Type B pancreatic cell (in vitro differentiated cells): ENCODE results near the gene RAP1A. TPM values are rescaled to one million over a fixed set of nuclear protein-coding genes. Genes with fewer than 3 reads are reported as not detected.

Experiments
- DNase-seq: peaks from one replicate; pipeline ENCODE4 v3.0.0; 2021; ENCODE audit warnings: mixed read lengths; ENCODE audit not compliant: unreplicated experiment; ENCODE audit errors: extremely low spot score
- H3K27ac Mint-ChIP-seq: 2 replicates; pipeline ENCODE4 v1.8.0; 2021; ENCODE audit warnings: mild to moderate bottlenecking, mixed read lengths
- H3K27me3 Mint-ChIP-seq: 2 replicates; pipeline ENCODE4 v1.8.0; 2021; ENCODE audit warnings: mixed read lengths
- H3K36me3 Mint-ChIP-seq: 2 replicates; pipeline ENCODE4 v1.8.0; 2021; ENCODE audit warnings: mixed read lengths
- H3K4me1 Mint-ChIP-seq: one replicate; pipeline ENCODE4 v1.8.0; 2021; ENCODE audit warnings: mixed read lengths; ENCODE audit not compliant: unreplicated experiment
- H3K4me3 Mint-ChIP-seq: 2 replicates; pipeline ENCODE4 v1.8.0; 2021; ENCODE audit warnings: mild to moderate bottlenecking, mixed read lengths
- H3K9me3 Mint-ChIP-seq: 2 replicates; pipeline ENCODE4 v1.8.0; 2021; ENCODE audit warnings: mixed read lengths
- total RNA-seq: library from RNA; stranded (reverse); gene quantifications from 2 replicates; pipeline ENCODE4 v1.2.1, GENCODE V29; 2021; ENCODE audit warnings: low replicate concordance
- TF ChIP-seq, protein P1 (sequence below): fragments of 200-600 bp; sonication (generic); conservative IDR thresholded peaks from 2 replicates; pipeline ENCODE4 v1.5.0; 2021; ENCODE audit warnings: antibody characterized with exemption, mild to moderate bottlenecking

RAP1A gene
- total RNA-seq, 1 donor from 2014 or later: 42.3 TPM

DNA sequence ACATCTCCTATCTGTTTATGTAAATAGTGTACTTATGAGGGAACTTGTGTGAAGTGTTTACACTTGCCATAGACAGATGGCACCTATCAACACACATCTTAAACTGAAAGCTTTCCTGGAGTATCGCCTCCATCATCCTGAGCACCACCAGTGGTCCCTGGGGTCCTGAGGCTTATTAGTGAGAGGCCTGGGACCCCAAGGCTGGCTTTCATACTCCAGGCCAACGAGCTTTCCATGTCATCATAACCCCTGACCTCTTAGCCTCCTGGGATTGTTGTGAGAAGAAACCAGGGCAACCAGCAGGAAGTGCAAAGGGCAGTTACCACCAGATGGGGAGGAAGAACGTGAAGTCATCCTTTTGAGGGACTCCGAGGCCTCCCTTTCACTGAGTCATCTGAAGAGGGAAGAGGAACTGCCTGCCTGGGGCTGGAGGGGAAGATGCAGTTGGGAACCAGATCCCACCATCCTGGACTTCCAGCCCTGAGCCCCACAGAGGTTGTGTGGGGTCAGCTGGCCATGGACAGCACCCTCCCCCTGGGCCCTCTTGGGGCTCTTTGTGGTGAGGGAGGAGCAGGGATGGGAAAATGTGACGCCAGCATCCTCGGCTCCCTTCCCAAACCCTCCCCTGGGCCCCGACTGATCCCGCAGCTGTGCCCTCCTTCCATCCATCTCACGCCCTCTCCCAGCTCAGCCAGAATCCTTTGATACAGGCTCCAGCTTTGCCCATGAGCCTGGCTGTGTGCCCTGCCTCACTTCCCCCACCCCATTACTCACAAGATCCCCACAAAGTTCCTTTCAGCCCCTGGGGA is 113.8 kb downstream of the RAP1A start:
- Mint-ChIP-seq H3K36me3 (no peaks in the 10 kb centered on the region), H3K27ac (peak overlapping the region; percentile 79), H3K27me3 (peaks cover 7% of the 10 kb centered on the region), H3K4me3 (no peak overlapping the region), H3K9me3 (no peaks in the 10 kb centered on the region), H3K4me1 (peaks cover 30% of the 10 kb centered on the region)
- no peak for DNase-seq
- TF ChIP-seq, protein P1, sequence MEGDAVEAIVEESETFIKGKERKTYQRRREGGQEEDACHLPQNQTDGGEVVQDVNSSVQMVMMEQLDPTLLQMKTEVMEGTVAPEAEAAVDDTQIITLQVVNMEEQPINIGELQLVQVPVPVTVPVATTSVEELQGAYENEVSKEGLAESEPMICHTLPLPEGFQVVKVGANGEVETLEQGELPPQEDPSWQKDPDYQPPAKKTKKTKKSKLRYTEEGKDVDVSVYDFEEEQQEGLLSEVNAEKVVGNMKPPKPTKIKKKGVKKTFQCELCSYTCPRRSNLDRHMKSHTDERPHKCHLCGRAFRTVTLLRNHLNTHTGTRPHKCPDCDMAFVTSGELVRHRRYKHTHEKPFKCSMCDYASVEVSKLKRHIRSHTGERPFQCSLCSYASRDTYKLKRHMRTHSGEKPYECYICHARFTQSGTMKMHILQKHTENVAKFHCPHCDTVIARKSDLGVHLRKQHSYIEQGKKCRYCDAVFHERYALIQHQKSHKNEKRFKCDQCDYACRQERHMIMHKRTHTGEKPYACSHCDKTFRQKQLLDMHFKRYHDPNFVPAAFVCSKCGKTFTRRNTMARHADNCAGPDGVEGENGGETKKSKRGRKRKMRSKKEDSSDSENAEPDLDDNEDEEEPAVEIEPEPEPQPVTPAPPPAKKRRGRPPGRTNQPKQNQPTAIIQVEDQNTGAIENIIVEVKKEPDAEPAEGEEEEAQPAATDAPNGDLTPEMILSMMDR: no peak

DNA sequence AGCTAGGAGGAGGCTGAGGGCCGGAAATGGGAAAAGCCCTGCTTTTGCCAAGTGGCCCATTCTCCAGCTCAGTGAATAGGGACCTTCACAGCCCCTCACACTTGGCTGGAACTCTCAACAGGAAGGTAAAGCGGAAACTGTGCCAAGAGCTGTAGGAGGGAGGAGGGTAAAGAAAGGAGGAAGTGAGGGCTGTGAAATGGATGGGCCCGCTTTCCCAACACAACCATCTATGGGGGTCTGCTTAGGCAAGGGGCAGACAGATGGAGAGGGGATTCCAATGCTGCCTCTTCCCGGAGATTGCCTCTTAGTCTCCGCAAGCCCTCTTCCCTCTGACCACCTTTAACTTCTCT is 114.4 kb downstream of the RAP1A start:
- H3K27ac Mint-ChIP-seq: no peak overlapping the region
- TF ChIP-seq, protein P1: no peak
- DNase-seq: no peak
- H3K36me3 Mint-ChIP-seq: no peaks in the 10 kb centered on the region
- no peaks in the 10 kb centered on the region for H3K9me3 Mint-ChIP-seq
- H3K4me1 Mint-ChIP-seq: peaks cover 30% of the 10 kb centered on the region
- H3K4me3 Mint-ChIP-seq: no peak overlapping the region
- H3K27me3 Mint-ChIP-seq: peaks cover 7% of the 10 kb centered on the region

- Mint-ChIP-seq H3K36me3 (no peaks in the 10 kb centered on the region), H3K27me3 (peaks cover 7% of the 10 kb centered on the region), H3K27ac (no peak overlapping the region), H3K9me3 (no peaks in the 10 kb centered on the region), H3K4me1 (peaks cover 30% of the 10 kb centered on the region), H3K4me3 (no peak overlapping the region)
- no peak for DNase-seq
- TF ChIP-seq, protein P1: no peak
Observed at GRCh38 chr1:111734426-111734825, 114.8 kb downstream of the RAP1A start.

DNA sequence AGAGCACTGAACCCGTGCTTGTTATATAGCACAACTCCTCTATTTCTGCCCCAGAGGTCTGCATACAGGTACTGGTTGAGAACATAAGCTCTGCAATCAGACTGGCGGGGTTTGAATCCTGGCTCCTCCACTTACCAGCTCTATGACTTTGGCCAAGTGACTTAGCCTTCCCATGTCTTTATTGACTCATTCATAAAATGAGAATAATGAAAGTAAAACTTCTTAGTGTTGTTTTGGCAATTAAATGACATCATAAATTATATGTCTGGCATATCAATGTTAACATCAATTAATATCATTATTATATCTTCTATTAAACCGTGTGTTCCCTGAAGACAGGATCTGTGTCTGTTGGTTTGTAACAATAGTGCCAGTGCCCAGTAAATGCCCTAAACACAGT is 115.3 kb downstream of the RAP1A start:
- no peaks in the 10 kb centered on the region for H3K9me3 Mint-ChIP-seq
- no peak overlapping the region for H3K4me3 Mint-ChIP-seq
- peaks cover 10% of the 10 kb centered on the region for H3K27me3 Mint-ChIP-seq
- H3K36me3 Mint-ChIP-seq: no peaks in the 10 kb centered on the region
- TF ChIP-seq, protein P1: no peak
- DNase-seq: no peak
- peaks cover 33% of the 10 kb centered on the region for H3K4me1 Mint-ChIP-seq
- H3K27ac Mint-ChIP-seq: no peak overlapping the region

DNA sequence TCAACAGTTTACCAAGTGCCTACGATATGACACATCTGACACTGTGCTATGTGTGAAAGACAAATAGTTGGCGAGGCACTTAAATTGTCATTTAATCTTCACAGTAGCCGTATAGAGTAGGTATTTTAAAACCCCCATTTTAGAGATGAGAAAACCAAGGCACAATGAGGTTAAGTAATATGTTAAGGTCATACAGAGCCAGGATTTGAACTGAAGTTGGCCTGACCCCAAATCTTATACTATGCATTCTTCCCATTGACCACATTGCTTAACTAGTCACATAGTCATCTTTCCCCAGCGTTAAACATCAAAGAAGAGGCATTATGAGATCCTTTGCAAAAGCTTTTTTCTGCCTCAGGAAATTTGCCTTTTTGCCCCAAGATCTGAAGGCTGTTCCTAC is 115.7 kb downstream of the RAP1A start:
- TF ChIP-seq, protein P1: no peak
- Mint-ChIP-seq H3K4me3 (no peak overlapping the region), H3K4me1 (peaks cover 30% of the 10 kb centered on the region), H3K36me3 (no peaks in the 10 kb centered on the region), H3K9me3 (no peaks in the 10 kb centered on the region), H3K27me3 (peaks cover 12% of the 10 kb centered on the region), H3K27ac (no peak overlapping the region)
- DNase-seq: no peak
